GM12878 (cell line): ENCODE data around the gene ZNF276. TPM values are rescaled to one million over a fixed set of nuclear protein-coding genes. Genes with fewer than 3 reads are reported as not detected.
A peak's percentile ranks its signal among the peaks of the same experiment; 100 is the strongest.

ENCODE experiments used
- ATF7 ChIP-seq: fragments of 450-650 bp; IDR thresholded peaks from 2 replicates; pipeline ENCODE4 v1.6.1; 2016; ENCODE audit warnings: low read depth, mild to moderate bottlenecking
- BHLHE40 ChIP-seq, 2 experiments: fragments of 450-650 bp in 1 of 2; IDR thresholded peaks; 2 replicates each; pipeline ENCODE4 v1.6.1; 2011 to 2017; ENCODE audit warnings: low read depth in 2 of 2, borderline replicate concordance in 1 of 2, improper control_type of control experiment in 1 of 2, low read length in 1 of 2, mild to moderate bottlenecking in 1 of 2
- CBX3 ChIP-seq: fragments of 200-600 bp; sonication (generic); IDR thresholded peaks from 2 replicates; pipeline ENCODE4 v1.6.1; 2016; ENCODE audit warnings: low read depth, borderline replicate concordance
- CEBPB ChIP-seq, 2 experiments: fragments of 150-350 bp in 1 of 2; IDR thresholded peaks; 2 replicates each; pipeline ENCODE4 v1.6.1; 2012 to 2014; ENCODE audit warnings: low read depth in 2 of 2, low read length in 2 of 2, borderline replicate concordance in 1 of 2, inconsistent platforms in 1 of 2
- CREM ChIP-seq: IDR thresholded peaks from 2 replicates; pipeline ENCODE4 v1.6.1; 2014; ENCODE audit warnings: antibody characterized with exemption, low read depth
- EGR1 ChIP-seq, 2 experiments: IDR thresholded peaks; 1 replicate in 1 of 2; 2 replicates in 1 of 2; pipeline ENCODE4 v1.6.1; 2011 to 2012; ENCODE audit warnings: low read depth in 2 of 2, low read length in 2 of 2, borderline replicate concordance in 1 of 2, mild to moderate bottlenecking in 1 of 2, moderate library complexity in 1 of 2
- ELK1 ChIP-seq: IDR thresholded peaks from 2 replicates; pipeline ENCODE4 v1.6.1; 2012; ENCODE audit warnings: low read depth, low read length, improper control_type of control experiment
- EP300 ChIP-seq, 2 experiments: fragments of 150-350 bp in 1 of 2; IDR thresholded peaks; 2 replicates each; pipeline ENCODE4 v1.6.1; 2011 to 2012; ENCODE audit warnings: low read depth in 2 of 2, low read length in 2 of 2, borderline replicate concordance in 1 of 2, improper control_type of control experiment in 1 of 2, inconsistent platforms in 1 of 2; ENCODE audit not compliant: control insufficient read depth in 1 of 2
- FOXM1 ChIP-seq: IDR thresholded peaks from 2 replicates; pipeline ENCODE4 v1.6.1; 2012; ENCODE audit warnings: low read depth, mild to moderate bottlenecking, inconsistent platforms, low read length, moderate library complexity
- MEF2A ChIP-seq: IDR thresholded peaks from 2 replicates; pipeline ENCODE4 v1.6.1; 2011; ENCODE audit warnings: low read depth, mild to moderate bottlenecking, low read length, moderate library complexity; ENCODE audit not compliant: insufficient read depth
- MYC ChIP-seq: IDR thresholded peaks from 2 replicates; pipeline ENCODE4 v1.6.1; 2011; ENCODE audit warnings: mild to moderate bottlenecking, low read length, moderate library complexity, inconsistent platforms; ENCODE audit not compliant: insufficient read depth, insufficient replicate concordance, insufficient read length, severe bottlenecking
- NR2C1 ChIP-seq: fragments of 450-650 bp; IDR thresholded peaks from 2 replicates; pipeline ENCODE4 v1.6.1; 2017; ENCODE audit warnings: antibody characterized with exemption, mild to moderate bottlenecking, moderate library complexity
- NRF1 ChIP-seq: conservative IDR thresholded peaks from 2 replicates; pipeline ENCODE4 v1.6.1; 2011; ENCODE audit warnings: mild to moderate bottlenecking, low read depth, low read length, improper control_type of control experiment
- PAX8 ChIP-seq: fragments of 450-650 bp; IDR thresholded peaks from 2 replicates; pipeline ENCODE4 v1.6.1; 2017; ENCODE audit warnings: mild to moderate bottlenecking, moderate library complexity
- POLR2AphosphoS5 ChIP-seq: IDR thresholded peaks from 2 replicates; pipeline ENCODE4 v1.6.1; 2011; ENCODE audit warnings: mild to moderate bottlenecking, low read length, inconsistent platforms
- RAD51 ChIP-seq: fragments of 450-650 bp; IDR thresholded peaks from 2 replicates; pipeline ENCODE4 v1.6.1; 2016; ENCODE audit warnings: moderate library complexity, mild to moderate bottlenecking, inconsistent platforms
- SIN3A ChIP-seq: IDR thresholded peaks from 2 replicates; pipeline ENCODE4 v1.6.1; 2012; ENCODE audit warnings: low read depth, low read length, improper control_type of control experiment
- SP1 ChIP-seq: IDR thresholded peaks from one replicate; pipeline ENCODE4 v1.6.1; 2011; ENCODE audit warnings: low read depth, low read length
- STAT1 ChIP-seq: fragments of 450-650 bp; conservative IDR thresholded peaks from 2 replicates; pipeline ENCODE4 v1.6.1; 2014; ENCODE audit warnings: antibody characterized with exemption, mild to moderate bottlenecking
- polyA plus RNA-seq, 11 experiments: library from polyadenylated mRNA; depleted of rRNA in 4 of 11; unstranded in 6 of 11; stranded (reverse) in 5 of 11; fragments of >200 nt; fragmentation: Nextera tagmentation in 4 of 11; fragmentation: Illumina TruSeq in 1 of 11; extraction: Ambion mirVana in 4 of 11; extraction: Trizol in 1 of 11; gene quantifications; 1 replicate in 1 of 11; 2 replicates in 10 of 11; pipeline versions ENCODE4 v1.2.1 to v1.2.3, GENCODE V29; 2011 to 2016; ENCODE audit warnings: inconsistent platforms in 2 of 11, missing spikeins in 2 of 11, low read depth in 1 of 11
- total RNA-seq, 4 experiments: library from RNA; depleted of rRNA in 3 of 4; stranded (reverse); fragments of >200 nt in 3 of 4; fragmentation: Illumina TruSeq in 1 of 4; extraction: Trizol in 1 of 4; gene quantifications; 2 replicates each; pipeline versions ENCODE4 v1.2.1 to v1.2.3, GENCODE V29; 2013 to 2021
- TF ChIP-seq, protein P1 (sequence below): fragments of 450-650 bp; IDR thresholded peaks from 2 replicates; pipeline ENCODE4 v1.6.1; 2017; ENCODE audit warnings: mild to moderate bottlenecking, moderate library complexity
- TF ChIP-seq, protein P2 (sequence below): fragments of 450-650 bp; conservative IDR thresholded peaks from 2 replicates; pipeline ENCODE4 v1.6.1; 2017; ENCODE audit warnings: mild to moderate bottlenecking, moderate library complexity

ZNF276 gene
- total and polyA plus RNA-seq, 10 of the 15 experiments (the other 5 are each of a cell fraction or from before 2014, with no cell fraction given), result 0.27 to 22.7 (median 8.7) TPM

DNA sequence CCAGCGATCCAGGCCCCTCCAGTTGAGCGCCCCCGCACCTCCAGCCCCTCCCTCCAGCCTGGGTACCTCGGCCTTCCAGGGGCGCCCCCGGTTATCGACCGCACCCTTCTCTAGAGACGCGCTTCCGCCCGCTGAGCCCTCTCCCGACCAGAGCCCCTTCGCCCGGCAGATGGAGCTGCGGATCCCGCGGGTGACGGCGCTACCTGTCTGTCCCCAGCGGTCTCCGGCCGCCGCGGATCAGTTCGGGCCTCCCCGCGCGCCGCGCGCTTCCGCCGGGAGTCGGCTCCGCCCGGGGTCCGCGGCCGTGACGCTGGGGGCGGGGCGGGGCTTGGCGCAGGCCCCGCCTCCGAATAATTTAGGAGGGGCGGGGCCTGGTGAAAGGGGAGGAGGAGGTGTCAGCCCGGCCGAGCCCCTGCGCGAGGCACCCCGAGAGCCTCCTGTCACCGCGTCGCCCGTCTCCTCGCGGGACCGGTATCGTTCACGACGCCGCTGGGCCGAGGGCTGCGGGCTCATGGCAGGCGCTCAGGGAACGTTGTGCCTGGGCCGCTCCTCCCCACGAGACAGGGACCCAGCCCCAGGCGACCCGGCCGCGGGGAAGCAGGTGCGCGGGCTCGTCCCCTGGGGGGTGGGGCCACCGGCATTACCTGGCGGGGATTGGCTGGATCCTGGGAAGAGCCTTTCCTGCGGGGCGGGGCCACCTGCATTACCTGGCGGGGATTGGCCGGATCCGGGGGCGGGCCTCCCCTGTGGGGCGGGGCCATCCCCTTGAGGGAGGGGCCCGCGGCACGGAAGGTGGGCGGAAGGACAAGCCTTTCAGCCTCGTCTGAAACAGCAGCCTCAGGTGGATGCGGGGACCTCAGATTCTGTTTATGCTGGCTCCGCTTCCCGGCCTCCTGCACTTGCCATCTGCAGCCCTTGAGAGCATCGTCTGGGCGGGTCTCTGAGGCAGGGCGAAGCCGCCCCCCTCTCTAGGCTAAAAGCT lies 19.6 kb upstream of the ZNF276 start, which contains the start of gene SPATA2L (continued):
- TF ChIP-seq ELK1, result peak; percentile 20
- peak; percentile 3 to 71; a peak in 2 of 4 replicates for TF ChIP-seq BHLHE40 (IDR thresholded peaks at IDR 0.05; ENCODE audit: borderline replicate concordance in 1 of 2, low read depth in 2 of 2, low read length in 1 of 2)
- no peak; the same call in 1 of the 2 replicates for TF ChIP-seq STAT1
- TF ChIP-seq, protein P1, sequence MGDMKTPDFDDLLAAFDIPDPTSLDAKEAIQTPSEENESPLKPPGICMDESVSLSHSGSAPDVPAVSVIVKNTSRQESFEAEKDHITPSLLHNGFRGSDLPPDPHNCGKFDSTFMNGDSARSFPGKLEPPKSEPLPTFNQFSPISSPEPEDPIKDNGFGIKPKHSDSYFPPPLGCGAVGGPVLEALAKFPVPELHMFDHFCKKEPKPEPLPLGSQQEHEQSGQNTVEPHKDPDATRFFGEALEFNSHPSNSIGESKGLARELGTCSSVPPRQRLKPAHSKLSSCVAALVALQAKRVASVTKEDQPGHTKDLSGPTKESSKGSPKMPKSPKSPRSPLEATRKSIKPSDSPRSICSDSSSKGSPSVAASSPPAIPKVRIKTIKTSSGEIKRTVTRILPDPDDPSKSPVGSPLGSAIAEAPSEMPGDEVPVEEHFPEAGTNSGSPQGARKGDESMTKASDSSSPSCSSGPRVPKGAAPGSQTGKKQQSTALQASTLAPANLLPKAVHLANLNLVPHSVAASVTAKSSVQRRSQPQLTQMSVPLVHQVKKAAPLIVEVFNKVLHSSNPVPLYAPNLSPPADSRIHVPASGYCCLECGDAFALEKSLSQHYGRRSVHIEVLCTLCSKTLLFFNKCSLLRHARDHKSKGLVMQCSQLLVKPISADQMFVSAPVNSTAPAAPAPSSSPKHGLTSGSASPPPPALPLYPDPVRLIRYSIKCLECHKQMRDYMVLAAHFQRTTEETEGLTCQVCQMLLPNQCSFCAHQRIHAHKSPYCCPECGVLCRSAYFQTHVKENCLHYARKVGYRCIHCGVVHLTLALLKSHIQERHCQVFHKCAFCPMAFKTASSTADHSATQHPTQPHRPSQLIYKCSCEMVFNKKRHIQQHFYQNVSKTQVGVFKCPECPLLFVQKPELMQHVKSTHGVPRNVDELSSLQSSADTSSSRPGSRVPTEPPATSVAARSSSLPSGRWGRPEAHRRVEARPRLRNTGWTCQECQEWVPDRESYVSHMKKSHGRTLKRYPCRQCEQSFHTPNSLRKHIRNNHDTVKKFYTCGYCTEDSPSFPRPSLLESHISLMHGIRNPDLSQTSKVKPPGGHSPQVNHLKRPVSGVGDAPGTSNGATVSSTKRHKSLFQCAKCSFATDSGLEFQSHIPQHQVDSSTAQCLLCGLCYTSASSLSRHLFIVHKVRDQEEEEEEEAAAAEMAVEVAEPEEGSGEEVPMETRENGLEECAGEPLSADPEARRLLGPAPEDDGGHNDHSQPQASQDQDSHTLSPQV, result no peak
- TF ChIP-seq NRF1, result 0 out of 2 replicates have a peak, but pooled peaks have one; percentile 28
- TF ChIP-seq FOXM1, result no peak
- no peak for TF ChIP-seq EP300 (IDR thresholded peaks at IDR 0.05; ENCODE audit: borderline replicate concordance in 1 of 2, control insufficient read depth in 1 of 2, low read depth in 2 of 2, low read length in 2 of 2)
- peak; percentile 28; the same call in 1 of the 2 replicates for TF ChIP-seq NR2C1
- peak; percentile 84 for TF ChIP-seq SIN3A
- TF ChIP-seq ATF7, result no peak
- TF ChIP-seq EGR1 (IDR thresholded peaks at IDR 0.05; ENCODE audit: borderline replicate concordance in 1 of 2, low read depth in 2 of 2, low read length in 2 of 2), result peak in 1 of 2 experiments; percentile 82; a peak in 2 of 3 replicates
- peak; percentile 81 for TF ChIP-seq SP1
- no peak for TF ChIP-seq PAX8
- no peak for TF ChIP-seq MEF2A
- TF ChIP-seq MYC, result no peak
- TF ChIP-seq POLR2AphosphoS5, result 0 out of 2 replicates have a peak, but pooled peaks have one; percentile 35
- TF ChIP-seq RAD51, result no peak
- no peak for TF ChIP-seq CBX3
- 0 out of 2 replicates have a peak, but pooled peaks have one; percentile 6 for TF ChIP-seq CREM
- TF ChIP-seq CEBPB (IDR thresholded peaks at IDR 0.05; ENCODE audit: borderline replicate concordance in 1 of 2, low read depth in 2 of 2, low read length in 2 of 2), result no peak
- TF ChIP-seq, protein P2, sequence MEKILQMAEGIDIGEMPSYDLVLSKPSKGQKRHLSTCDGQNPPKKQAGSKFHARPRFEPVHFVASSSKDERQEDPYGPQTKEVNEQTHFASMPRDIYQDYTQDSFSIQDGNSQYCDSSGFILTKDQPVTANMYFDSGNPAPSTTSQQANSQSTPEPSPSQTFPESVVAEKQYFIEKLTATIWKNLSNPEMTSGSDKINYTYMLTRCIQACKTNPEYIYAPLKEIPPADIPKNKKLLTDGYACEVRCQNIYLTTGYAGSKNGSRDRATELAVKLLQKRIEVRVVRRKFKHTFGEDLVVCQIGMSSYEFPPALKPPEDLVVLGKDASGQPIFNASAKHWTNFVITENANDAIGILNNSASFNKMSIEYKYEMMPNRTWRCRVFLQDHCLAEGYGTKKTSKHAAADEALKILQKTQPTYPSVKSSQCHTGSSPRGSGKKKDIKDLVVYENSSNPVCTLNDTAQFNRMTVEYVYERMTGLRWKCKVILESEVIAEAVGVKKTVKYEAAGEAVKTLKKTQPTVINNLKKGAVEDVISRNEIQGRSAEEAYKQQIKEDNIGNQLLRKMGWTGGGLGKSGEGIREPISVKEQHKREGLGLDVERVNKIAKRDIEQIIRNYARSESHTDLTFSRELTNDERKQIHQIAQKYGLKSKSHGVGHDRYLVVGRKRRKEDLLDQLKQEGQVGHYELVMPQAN, result peak; percentile 67; the same call in 1 of the 2 replicates
